ENCODE data around the gene CAMSAP1.

DNA sequence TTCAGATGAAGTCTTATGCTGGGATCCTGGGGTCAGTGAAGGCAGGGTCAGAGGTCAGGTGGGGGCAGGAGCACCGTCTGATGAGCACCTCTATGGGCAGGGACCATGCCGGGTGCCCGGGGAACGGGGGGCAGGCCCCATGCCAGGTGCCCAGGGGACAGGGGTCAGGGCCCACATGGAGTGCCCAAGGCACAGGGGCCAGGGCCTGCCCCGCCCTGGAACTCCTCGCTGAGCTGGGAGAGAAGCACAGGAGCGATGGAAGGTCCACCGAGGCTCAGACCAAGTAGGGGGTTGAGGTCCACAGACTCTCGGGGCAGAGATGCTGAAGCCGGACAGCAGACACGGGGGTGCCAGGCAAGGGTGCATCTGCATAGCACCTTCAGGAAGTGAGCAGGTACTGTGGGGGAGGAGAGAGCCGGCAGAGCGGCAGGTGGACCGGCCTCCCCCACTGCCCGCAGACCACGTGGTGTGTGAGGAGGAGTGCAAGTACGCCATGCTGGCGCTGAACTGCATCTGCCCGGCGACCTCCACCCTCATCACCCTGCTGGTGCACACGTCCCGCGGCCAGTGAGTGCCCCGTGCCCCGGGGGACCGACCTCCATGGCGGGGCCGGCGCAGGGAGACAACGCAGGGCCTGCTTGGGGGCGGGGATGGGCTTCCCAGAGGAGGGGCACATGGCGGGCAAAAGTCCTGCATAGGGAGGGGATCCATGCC lies 137.7 kb downstream of the CAMSAP1 start:
- TF ChIP-seq CTCF (conservative IDR thresholded peaks at IDR 0.05; ENCODE audit: low read length) = no peak
- TF ChIP-seq EZH2phosphoT487 (IDR thresholded peaks at IDR 0.05; ENCODE audit: borderline replicate concordance, low read depth, low read length) = no peak

Data from OCI-LY7 (cell line).